Fibroblast of pulmonary artery (primary cell): ENCODE data around the gene SYCE1L.
"Not testable (repeated sequence)": the region's sequence is repeated elsewhere in the genome, so short reads cannot be mapped to it uniquely, and the experiment has no call there.

ENCODE experiments used
- DNase-seq: peaks from one replicate; pipeline ENCODE4 v3.0.0-alpha.2; 2010; ENCODE audit warnings: low read depth
- H3K4me3 ChIP-seq: replicated peaks from 2 replicates; pipeline ENCODE4 v1.5.1; 2011; ENCODE audit warnings: low read depth, mild to moderate bottlenecking, control low read depth, low read length, moderate library complexity
- CTCF ChIP-seq: IDR thresholded peaks from 2 replicates; pipeline ENCODE4 v1.5.1; 2011; ENCODE audit warnings: mild to moderate bottlenecking, control low read depth, low read length, inconsistent platforms; ENCODE audit errors: missing control alignments

Gene SYCE1L

GRCh38 chr16:77231047-77231446 is 31.8 kb downstream of the SYCE1L start:
- DNase-seq: no peak
- no peak for TF ChIP-seq CTCF
- H3K4me3 ChIP-seq: no peak overlapping the region

- DNase-seq: no peak
- no peak for TF ChIP-seq CTCF
- no peak overlapping the region for H3K4me3 ChIP-seq
Measured at GRCh38 chr16:77233799-77234519, 34.8 kb downstream of the SYCE1L start.

- no peak for TF ChIP-seq CTCF
- no peak overlapping the region for H3K4me3 ChIP-seq
- no peak for DNase-seq
Measured at GRCh38 chr16:77234611-77235010, 35.4 kb downstream of the SYCE1L start.

GRCh38 chr16:77236063-77236511 is 36.9 kb downstream of the SYCE1L start:
- H3K4me3 ChIP-seq: no peak overlapping the region
- DNase-seq: peak; percentile 84
- TF ChIP-seq CTCF: no peak

- H3K4me3 ChIP-seq: no peak overlapping the region
- no peak for TF ChIP-seq CTCF
- DNase-seq: no peak
Measured at GRCh38 chr16:77238593-77238992, 39.4 kb downstream of the SYCE1L start.

GRCh38 chr16:77242471-77242870 is 43.3 kb downstream of the SYCE1L start:
- DNase-seq: not testable (repeated sequence)

GRCh38 chr16:77246150-77246549 is 46.9 kb downstream of the SYCE1L start:
- H3K4me3 ChIP-seq: no peak overlapping the region
- no peak for DNase-seq
- TF ChIP-seq CTCF: no peak

More at GRCh38 chr16:77242471-77242870, 43.3 kb downstream of the SYCE1L start:
- H3K4me3 ChIP-seq: not testable (repeated sequence)
